IMR-90 (cell line): Measurements from ENCODE around the gene ANKRD33B. TPM values are rescaled to one million over a fixed set of nuclear protein-coding genes. Genes with fewer than 3 reads are reported as not detected.

Experiments
- ATAC-seq: fragments of 200-7000 bp; cut with Tn5 transposase; 2 replicates; pipeline ENCODE4 v1.9.1; 2020; ENCODE audit warnings: low read depth, mild to moderate bottlenecking, moderate library complexity
- BruUV-seq: library from RNA; stranded (reverse); fragments of 400-500 nt; replicated peaks from 2 replicates; lab custom pipeline; 2021; lab: Mats Ljungman, UMichigan
- CTCF ChIA-PET: fragments of 300-600 bp; formaldehyde crosslinking; extraction: SDS; loops from one replicate; lab custom pipeline; 2021; ENCODE audit warnings: antibody characterized with exemption; lab: Yijun Ruan, JAX
- POLR2A ChIA-PET: fragments of 300-600 bp; sonication (Branson Sonifier 250); formaldehyde crosslinking; loops from one replicate; lab custom pipeline; 2022; ENCODE audit warnings: antibody characterized with exemption; ENCODE audit not compliant: unreplicated experiment; lab: Charles Lee
- DNase-seq: peaks from one replicate; pipeline ENCODE4 v3.0.0; 2013
- H2AFZ ChIP-seq: replicated peaks from 2 replicates; pipeline ENCODE3; 2013; ENCODE audit warnings: low read length, mild to moderate bottlenecking; ENCODE audit not compliant: poor library complexity
- H2AK5ac ChIP-seq: 2 replicates; pipeline ENCODE4 v1.6.1; 2013; ENCODE audit warnings: low read depth, low read length, inconsistent platforms
- H2AK9ac ChIP-seq: replicated peaks from 2 replicates; pipeline ENCODE3; 2013; ENCODE audit warnings: mild to moderate bottlenecking, low read depth, low read length, moderate library complexity; ENCODE audit not compliant: poor library complexity
- H2BK120ac ChIP-seq: 2 replicates; pipeline ENCODE4 v1.6.1; 2013; ENCODE audit warnings: low read depth, low read length, inconsistent platforms
- H2BK15ac ChIP-seq: 3 replicates; pipeline ENCODE4 v1.6.1; 2013; ENCODE audit warnings: low read depth, low read length, inconsistent platforms
- H2BK20ac ChIP-seq: 2 replicates; pipeline ENCODE4 v1.6.1; 2013; ENCODE audit warnings: low read depth, mild to moderate bottlenecking, inconsistent platforms, low read length, moderate library complexity
- H2BK5ac ChIP-seq: 2 replicates; pipeline ENCODE4 v1.6.1; 2013; ENCODE audit warnings: mild to moderate bottlenecking, low read depth, low read length, inconsistent platforms; ENCODE audit not compliant: poor library complexity, severe bottlenecking
- H3K14ac ChIP-seq: replicated peaks from 2 replicates; pipeline ENCODE4 v1.6.1; 2013; ENCODE audit warnings: low read depth, low read length, inconsistent platforms
- H3K18ac ChIP-seq: 2 replicates; pipeline ENCODE4 v1.6.1; 2013; ENCODE audit warnings: low read depth, low read length, control low read depth
- H3K23ac ChIP-seq: 2 replicates; pipeline ENCODE4 v1.6.1; 2013; ENCODE audit warnings: low read depth, low read length, inconsistent platforms
- H3K27ac ChIP-seq: 2 replicates; pipeline ENCODE4 v1.5.1; 2013; ENCODE audit warnings: mild to moderate bottlenecking, control low read depth, low read length; ENCODE audit not compliant: insufficient read depth
- H3K27me3 ChIP-seq: 2 replicates; pipeline ENCODE4 v1.6.1; 2013; ENCODE audit warnings: low read length; ENCODE audit not compliant: control insufficient read depth, insufficient read depth
- H3K36me3 ChIP-seq: 2 replicates; pipeline ENCODE4 v1.6.1; 2013; ENCODE audit warnings: low read length, mixed read lengths; ENCODE audit not compliant: control insufficient read depth, insufficient read depth
- H3K4ac ChIP-seq: 2 replicates; pipeline ENCODE4 v1.6.1; 2013; ENCODE audit warnings: low read depth, low read length, inconsistent platforms
- H3K4me1 ChIP-seq: 2 replicates; pipeline ENCODE4 v1.6.1; 2013; ENCODE audit warnings: low read length, mixed read lengths; ENCODE audit not compliant: control insufficient read depth, insufficient read depth
- H3K4me2 ChIP-seq: 2 replicates; pipeline ENCODE4 v1.6.1; 2013; ENCODE audit warnings: low read depth, mild to moderate bottlenecking, control low read depth, low read length, moderate library complexity
- H3K4me3 ChIP-seq: 2 replicates; pipeline ENCODE4 v1.5.1; 2013; ENCODE audit warnings: low read depth, mild to moderate bottlenecking, control low read depth, low read length, moderate library complexity; ENCODE audit not compliant: insufficient read depth
- H3K56ac ChIP-seq: 2 replicates; pipeline ENCODE4 v1.6.1; 2013; ENCODE audit warnings: low read length, inconsistent platforms; ENCODE audit not compliant: insufficient read depth; ENCODE audit errors: extremely low read depth
- H3K79me1 ChIP-seq, 2 experiments: 2 replicates each; pipeline ENCODE4 v1.6.1; 2013; ENCODE audit warnings: low read length in 2 of 2, inconsistent platforms in 1 of 2, low read depth in 1 of 2
- H3K9ac ChIP-seq: 2 replicates; pipeline ENCODE4 v1.6.1; 2013; ENCODE audit warnings: low read depth, low read length, control low read depth
- H3K9me1 ChIP-seq: 2 replicates; pipeline ENCODE4 v1.6.1; 2013; ENCODE audit warnings: low read length, inconsistent platforms; ENCODE audit not compliant: insufficient read depth
- H3K9me3 ChIP-seq: 2 replicates; pipeline ENCODE4 v1.6.1; 2013; ENCODE audit warnings: low read length; ENCODE audit not compliant: control insufficient read depth, insufficient read depth
- H4K20me1 ChIP-seq: 2 replicates; pipeline ENCODE4 v1.6.1; 2013; ENCODE audit warnings: low read length, inconsistent platforms; ENCODE audit not compliant: insufficient read depth
- H4K5ac ChIP-seq: 2 replicates; pipeline ENCODE4 v1.6.1; 2013; ENCODE audit warnings: mild to moderate bottlenecking, low read depth, low read length, control low read depth
- H4K8ac ChIP-seq, 2 experiments: 2 replicates each; pipeline ENCODE4 v1.6.1; 2013; ENCODE audit warnings: low read depth in 2 of 2, low read length in 2 of 2, control low read depth in 1 of 2, inconsistent platforms in 1 of 2
- H4K91ac ChIP-seq: 2 replicates; pipeline ENCODE4 v1.6.1; 2013; ENCODE audit warnings: low read depth, low read length, inconsistent platforms; ENCODE audit not compliant: insufficient read depth
- CEBPB ChIP-seq: IDR thresholded peaks from 2 replicates; pipeline ENCODE4 v1.6.1; 2012; ENCODE audit warnings: low read depth, low read length, improper control_type of control experiment
- MAFK ChIP-seq: IDR thresholded peaks from 2 replicates; pipeline ENCODE4 v1.6.1; 2012; ENCODE audit warnings: low read depth, low read length, improper control_type of control experiment
- MXI1 ChIP-seq: IDR thresholded peaks from 2 replicates; pipeline ENCODE4 v1.6.1; 2012; ENCODE audit warnings: low read depth, mild to moderate bottlenecking, low read length, moderate library complexity, borderline replicate concordance
- NFE2L2 ChIP-seq: fragments of 150-350 bp; IDR thresholded peaks from 2 replicates; pipeline ENCODE4 v1.6.1; 2016; ENCODE audit warnings: low read depth, mild to moderate bottlenecking, low read length
- POLR2A ChIP-seq: IDR thresholded peaks from 2 replicates; pipeline ENCODE4 v1.6.1; 2012; ENCODE audit warnings: mild to moderate bottlenecking, low read depth, low read length
- RCOR1 ChIP-seq: IDR thresholded peaks from 2 replicates; pipeline ENCODE4 v1.6.1; 2012; ENCODE audit warnings: mild to moderate bottlenecking, low read length, improper control_type of control experiment; ENCODE audit not compliant: insufficient replicate concordance
- RFX5 ChIP-seq: IDR thresholded peaks from 2 replicates; pipeline ENCODE4 v1.8.0; 2012; ENCODE audit warnings: low read depth, mild to moderate bottlenecking, low read length, moderate library complexity
- SMC3 ChIP-seq: fragments of 150-350 bp; IDR thresholded peaks from 2 replicates; pipeline ENCODE4 v1.6.1; 2016; ENCODE audit warnings: low read depth, mild to moderate bottlenecking, antibody characterized with exemption, low read length, moderate library complexity
- USF2 ChIP-seq: fragments of 150-350 bp; IDR thresholded peaks from 2 replicates; pipeline ENCODE4 v1.6.1; 2017; ENCODE audit warnings: mild to moderate bottlenecking, antibody characterized with exemption, low read length, low read depth
- WGBS, 2 experiments: methylation state at CpG; one replicate each; pipeline versions ENCODE4 v1.1.5 to v1.1.7; 2013; ENCODE audit warnings: missing lambda C conversion rate in 2 of 2; ENCODE audit not compliant: insufficient read length in 1 of 2; ENCODE audit errors: extremely low coverage in 2 of 2; 5-methylcytosine and 5-hydroxymethylcytosine counted together
- dilution Hi-C: fragments of 300-500 bp; cut with HindIII; formaldehyde crosslinking; loops from one replicate; pipeline ENCODE4 v1.14.3; 2018; ENCODE audit warnings: low sequenced_read_pairs; ENCODE audit not compliant: unreplicated experiment
- in situ Hi-C: fragments of 300-500 bp; cut with MboI; formaldehyde crosslinking; loops from 3 replicates; pipeline ENCODE4 v1.14.3; 2019; ENCODE audit warnings: low sequenced_read_pairs, inconsistent platforms, mixed read lengths
- intact Hi-C: fragments of 100-400 bp; cut with micrococcal nuclease; formaldehyde crosslinking; loops from 2 replicates; pipeline ENCODE4 v1.10.0; 2022
- polyA plus RNA-seq, 3 experiments: library from polyadenylated mRNA; depleted of rRNA; stranded (reverse); fragments of >200 nt; gene quantifications; 2 replicates each; pipeline ENCODE4 v1.2.3, GENCODE V29; 2012; ENCODE audit warnings: low replicate concordance in 1 of 3
- total RNA-seq: library from RNA; depleted of rRNA; stranded (reverse); fragments of >200 nt; gene quantifications from 2 replicates; pipeline ENCODE4 v1.2.3, GENCODE V29; 2012
- TF ChIP-seq, protein P1 (sequence below): conservative IDR thresholded peaks from 2 replicates; pipeline ENCODE4 v1.5.1; 2012; ENCODE audit warnings: mild to moderate bottlenecking, low read depth, low read length, improper control_type of control experiment
- TF ChIP-seq, protein P2 (sequence below): fragments of 150-350 bp; IDR thresholded peaks from 2 replicates; pipeline ENCODE4 v1.6.1; 2016; ENCODE audit warnings: low read depth, mild to moderate bottlenecking, low read length, moderate library complexity, borderline replicate concordance

The ANKRD33B gene
- total and polyA plus RNA-seq, 2 of the 4 experiments (the other 2 are of a cell fraction), result 2.5 to 3.3 TPM

GRCh38 chr5:10599113-10599512 lies 35.2 kb downstream of the ANKRD33B start:
- Histone ChIP-seq H4K20me1 (peaks cover 37% of the 10 kb centered on the region; the same call in 1 of the 2 replicates), H3K27ac (no peak overlapping the region), H2BK120ac (no peak overlapping the region), H2AFZ (no peak overlapping the region), H3K4me2 (no peak overlapping the region), H2AK9ac (no peak overlapping the region), H3K18ac (no peak overlapping the region), H3K4me1 (peaks cover 26% of the 10 kb centered on the region), H3K9ac (no peak overlapping the region), H3K9me3 (no peaks in the 10 kb centered on the region), H2BK15ac (no peak overlapping the region), H3K4me3 (no peak overlapping the region), H3K23ac (no peak overlapping the region), H3K36me3 (no peaks in the 10 kb centered on the region), H3K9me1 (peaks cover 29% of the 10 kb centered on the region), H3K79me1 (peaks cover 18 to 59% of the 10 kb centered on the region in 2 experiments), H3K14ac (no peak overlapping the region), H2AK5ac (no peak overlapping the region), H3K27me3 (no peaks in the 10 kb centered on the region), H4K8ac (no peak overlapping the region), H3K56ac (no peak overlapping the region), H4K5ac (no peak overlapping the region), H3K4ac (no peak overlapping the region), H4K91ac (no peak overlapping the region), H2BK20ac (no peak overlapping the region), H2BK5ac (no peak overlapping the region)
- POLR2A ChIA-PET, result no interaction called here
- TF ChIP-seq MAFK (no peak), RFX5 (no peak), RCOR1 (no peak), NFE2L2 (no peak), USF2 (no peak), POLR2A (no peak), CEBPB (no peak), MXI1 (no peak), SMC3 (no peak)
- TF ChIP-seq, protein P1, sequence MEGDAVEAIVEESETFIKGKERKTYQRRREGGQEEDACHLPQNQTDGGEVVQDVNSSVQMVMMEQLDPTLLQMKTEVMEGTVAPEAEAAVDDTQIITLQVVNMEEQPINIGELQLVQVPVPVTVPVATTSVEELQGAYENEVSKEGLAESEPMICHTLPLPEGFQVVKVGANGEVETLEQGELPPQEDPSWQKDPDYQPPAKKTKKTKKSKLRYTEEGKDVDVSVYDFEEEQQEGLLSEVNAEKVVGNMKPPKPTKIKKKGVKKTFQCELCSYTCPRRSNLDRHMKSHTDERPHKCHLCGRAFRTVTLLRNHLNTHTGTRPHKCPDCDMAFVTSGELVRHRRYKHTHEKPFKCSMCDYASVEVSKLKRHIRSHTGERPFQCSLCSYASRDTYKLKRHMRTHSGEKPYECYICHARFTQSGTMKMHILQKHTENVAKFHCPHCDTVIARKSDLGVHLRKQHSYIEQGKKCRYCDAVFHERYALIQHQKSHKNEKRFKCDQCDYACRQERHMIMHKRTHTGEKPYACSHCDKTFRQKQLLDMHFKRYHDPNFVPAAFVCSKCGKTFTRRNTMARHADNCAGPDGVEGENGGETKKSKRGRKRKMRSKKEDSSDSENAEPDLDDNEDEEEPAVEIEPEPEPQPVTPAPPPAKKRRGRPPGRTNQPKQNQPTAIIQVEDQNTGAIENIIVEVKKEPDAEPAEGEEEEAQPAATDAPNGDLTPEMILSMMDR, result no peak
- TF ChIP-seq, protein P2, sequence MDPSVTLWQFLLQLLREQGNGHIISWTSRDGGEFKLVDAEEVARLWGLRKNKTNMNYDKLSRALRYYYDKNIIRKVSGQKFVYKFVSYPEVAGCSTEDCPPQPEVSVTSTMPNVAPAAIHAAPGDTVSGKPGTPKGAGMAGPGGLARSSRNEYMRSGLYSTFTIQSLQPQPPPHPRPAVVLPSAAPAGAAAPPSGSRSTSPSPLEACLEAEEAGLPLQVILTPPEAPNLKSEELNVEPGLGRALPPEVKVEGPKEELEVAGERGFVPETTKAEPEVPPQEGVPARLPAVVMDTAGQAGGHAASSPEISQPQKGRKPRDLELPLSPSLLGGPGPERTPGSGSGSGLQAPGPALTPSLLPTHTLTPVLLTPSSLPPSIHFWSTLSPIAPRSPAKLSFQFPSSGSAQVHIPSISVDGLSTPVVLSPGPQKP, result no peak
- in situ Hi-C loops (no loop called here), dilution Hi-C loops (no loop called here), intact Hi-C loops (no loop called here)
- CTCF ChIA-PET, result no interaction called here
- ATAC-seq (no peak), DNase-seq (no peak)
- BruUV-seq, result no TSS peak
- no CpG with 5 or more reads among the region's 1 CpG for WGBS, 2 experiments
